ENCODE results near the gene ZBTB16. TPM values are rescaled to one million over a fixed set of nuclear protein-coding genes. Genes with fewer than 3 reads are reported as not detected.

Gene ZBTB16
- total and polyA plus RNA-seq, 2 of the 4 experiments (the other 2 are of a cell fraction) = not detected

- Histone ChIP-seq H2BK5ac (ENCODE audit: low read depth, low read length, poor library complexity, severe bottlenecking) (peak overlapping the region; percentile 100), H2BK20ac (ENCODE audit: low read depth, low read length) (peak overlapping the region; percentile 93), H3K4me1 (ENCODE audit: control insufficient read depth, insufficient read depth, low read length) (peaks cover 17% of the 10 kb centered on the region), H3K14ac (replicated peaks; ENCODE audit: low read depth, low read length) (peak overlapping the region; percentile 72), H4K8ac (ENCODE audit: low read depth in 2 of 2, low read length in 2 of 2) (peak overlapping the region; percentile 65 to 69), H3K79me1 (ENCODE audit: low read depth in 1 of 2, low read length in 2 of 2) (peaks cover 7 to 9% of the 10 kb centered on the region in 2 experiments), H3K4ac (ENCODE audit: low read depth, low read length) (peak overlapping the region; percentile 84), H3K27ac (ENCODE audit: insufficient read depth, low read length) (peak overlapping the region; percentile 47; the same call in 1 of the 2 replicates), H4K91ac (ENCODE audit: insufficient read depth, low read depth, low read length) (peak overlapping the region; percentile 29), H2AK9ac (replicated peaks; ENCODE audit: low read depth, low read length, poor library complexity) (no peak overlapping the region), H3K36me3 (ENCODE audit: control insufficient read depth, insufficient read depth, low read length) (peaks cover 2% of the 10 kb centered on the region), H3K4me2 (ENCODE audit: low read depth, low read length) (no peak overlapping the region), H3K9ac (ENCODE audit: low read depth, low read length) (0 out of 2 replicates have a peak overlapping the region, but pooled peaks have one; percentile 1), H2AFZ (replicated peaks; ENCODE audit: low read length, poor library complexity) (peak overlapping the region; percentile 61), H4K5ac (ENCODE audit: low read depth, low read length) (peak overlapping the region; percentile 56), H3K27me3 (ENCODE audit: control insufficient read depth, insufficient read depth, low read length) (no peaks in the 10 kb centered on the region), H3K18ac (ENCODE audit: low read depth, low read length) (peak overlapping the region; percentile 48), H2BK15ac (ENCODE audit: low read depth, low read length) (peak overlapping the region; percentile 56; the same call in 2 of the 3 replicates), H3K56ac (ENCODE audit: extremely low read depth, insufficient read depth, low read length) (no peak overlapping the region; the same call in 1 of the 2 replicates), H2BK120ac (ENCODE audit: low read depth, low read length) (peak overlapping the region; percentile 92), H2AK5ac (ENCODE audit: low read depth, low read length) (peak overlapping the region; percentile 97), H4K20me1 (ENCODE audit: insufficient read depth, low read length) (no peaks in the 10 kb centered on the region), H3K4me3 (ENCODE audit: insufficient read depth, low read depth, low read length) (no peak overlapping the region), H3K9me3 (ENCODE audit: control insufficient read depth, insufficient read depth, low read length) (peaks cover 9% of the 10 kb centered on the region), H3K9me1 (ENCODE audit: insufficient read depth, low read length) (peaks cover 8% of the 10 kb centered on the region), H3K23ac (ENCODE audit: low read depth, low read length) (peak overlapping the region; percentile 90)
- intact Hi-C loops (cut with micrococcal nuclease) = loop anchor here (10.0 kb wide), 1 partner anchor 1212 kb away; the partner anchor contains the start of gene CADM1
- DNase-seq = no peak
- TF ChIP-seq MAFK (IDR thresholded peaks at IDR 0.05; ENCODE audit: low read depth, low read length) (no peak), RFX5 (IDR thresholded peaks at IDR 0.05; ENCODE audit: low read depth, low read length) (no peak), MXI1 (IDR thresholded peaks at IDR 0.05; ENCODE audit: borderline replicate concordance, low read depth, low read length) (no peak), RAD21 (IDR thresholded peaks at IDR 0.05; ENCODE audit: low read length) (no peak), FOS (IDR thresholded peaks at IDR 0.05; ENCODE audit: low read depth, low read length) (no peak)
- ChIA-PET CTCF (no interaction called here), POLR2A (ENCODE audit: unreplicated experiment) (no interaction called here)
- in situ Hi-C loops (cut with MboI; ENCODE audit: low sequenced_read_pairs) = no loop called here
- dilution Hi-C loops (cut with HindIII; ENCODE audit: low sequenced_read_pairs, unreplicated experiment) = no loop called here
- BruUV-seq (replicated peaks) = no TSS peak
- no CpG with 5 or more reads among the region's 1 CpG for WGBS, 2 experiments (ENCODE audit: extremely low coverage in 2 of 2, insufficient read length in 1 of 2)
- no peak for ATAC-seq (ENCODE audit: low read depth)
Observed at GRCh38 chr11:114293201-114293711, 233.7 kb downstream of the ZBTB16 start.

All from IMR-90 (cell line).